ENCODE results near the gene SEMA6B.

GRCh38 chr19:4515732-4516131 is 43.8 kb downstream of the SEMA6B start:
- TF ChIP-seq, protein P1, sequence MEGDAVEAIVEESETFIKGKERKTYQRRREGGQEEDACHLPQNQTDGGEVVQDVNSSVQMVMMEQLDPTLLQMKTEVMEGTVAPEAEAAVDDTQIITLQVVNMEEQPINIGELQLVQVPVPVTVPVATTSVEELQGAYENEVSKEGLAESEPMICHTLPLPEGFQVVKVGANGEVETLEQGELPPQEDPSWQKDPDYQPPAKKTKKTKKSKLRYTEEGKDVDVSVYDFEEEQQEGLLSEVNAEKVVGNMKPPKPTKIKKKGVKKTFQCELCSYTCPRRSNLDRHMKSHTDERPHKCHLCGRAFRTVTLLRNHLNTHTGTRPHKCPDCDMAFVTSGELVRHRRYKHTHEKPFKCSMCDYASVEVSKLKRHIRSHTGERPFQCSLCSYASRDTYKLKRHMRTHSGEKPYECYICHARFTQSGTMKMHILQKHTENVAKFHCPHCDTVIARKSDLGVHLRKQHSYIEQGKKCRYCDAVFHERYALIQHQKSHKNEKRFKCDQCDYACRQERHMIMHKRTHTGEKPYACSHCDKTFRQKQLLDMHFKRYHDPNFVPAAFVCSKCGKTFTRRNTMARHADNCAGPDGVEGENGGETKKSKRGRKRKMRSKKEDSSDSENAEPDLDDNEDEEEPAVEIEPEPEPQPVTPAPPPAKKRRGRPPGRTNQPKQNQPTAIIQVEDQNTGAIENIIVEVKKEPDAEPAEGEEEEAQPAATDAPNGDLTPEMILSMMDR (IDR thresholded peaks at IDR 0.05) = no peak
- no peak for TF ChIP-seq POLR2AphosphoS5 (IDR thresholded peaks at IDR 0.05; ENCODE audit: low read depth, low read length)
- TF ChIP-seq SIN3A (IDR thresholded peaks at IDR 0.05; ENCODE audit: borderline replicate concordance, insufficient read depth, low read depth, low read length) = no peak
- TF ChIP-seq, protein P2, sequence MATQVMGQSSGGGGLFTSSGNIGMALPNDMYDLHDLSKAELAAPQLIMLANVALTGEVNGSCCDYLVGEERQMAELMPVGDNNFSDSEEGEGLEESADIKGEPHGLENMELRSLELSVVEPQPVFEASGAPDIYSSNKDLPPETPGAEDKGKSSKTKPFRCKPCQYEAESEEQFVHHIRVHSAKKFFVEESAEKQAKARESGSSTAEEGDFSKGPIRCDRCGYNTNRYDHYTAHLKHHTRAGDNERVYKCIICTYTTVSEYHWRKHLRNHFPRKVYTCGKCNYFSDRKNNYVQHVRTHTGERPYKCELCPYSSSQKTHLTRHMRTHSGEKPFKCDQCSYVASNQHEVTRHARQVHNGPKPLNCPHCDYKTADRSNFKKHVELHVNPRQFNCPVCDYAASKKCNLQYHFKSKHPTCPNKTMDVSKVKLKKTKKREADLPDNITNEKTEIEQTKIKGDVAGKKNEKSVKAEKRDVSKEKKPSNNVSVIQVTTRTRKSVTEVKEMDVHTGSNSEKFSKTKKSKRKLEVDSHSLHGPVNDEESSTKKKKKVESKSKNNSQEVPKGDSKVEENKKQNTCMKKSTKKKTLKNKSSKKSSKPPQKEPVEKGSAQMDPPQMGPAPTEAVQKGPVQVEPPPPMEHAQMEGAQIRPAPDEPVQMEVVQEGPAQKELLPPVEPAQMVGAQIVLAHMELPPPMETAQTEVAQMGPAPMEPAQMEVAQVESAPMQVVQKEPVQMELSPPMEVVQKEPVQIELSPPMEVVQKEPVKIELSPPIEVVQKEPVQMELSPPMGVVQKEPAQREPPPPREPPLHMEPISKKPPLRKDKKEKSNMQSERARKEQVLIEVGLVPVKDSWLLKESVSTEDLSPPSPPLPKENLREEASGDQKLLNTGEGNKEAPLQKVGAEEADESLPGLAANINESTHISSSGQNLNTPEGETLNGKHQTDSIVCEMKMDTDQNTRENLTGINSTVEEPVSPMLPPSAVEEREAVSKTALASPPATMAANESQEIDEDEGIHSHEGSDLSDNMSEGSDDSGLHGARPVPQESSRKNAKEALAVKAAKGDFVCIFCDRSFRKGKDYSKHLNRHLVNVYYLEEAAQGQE (IDR thresholded peaks at IDR 0.05; ENCODE audit: insufficient read depth in 1 of 2, low read depth in 2 of 2, low read length in 1 of 2) = no peak

Measured in Panc1 (cell line).